Activated CD4-positive, alpha-beta memory T cell treated with anti-CD3 and anti-CD28 coated beads for 36 hours (primary cell): Measurements from ENCODE around the gene LCTL. TPM values are rescaled to one million over a fixed set of nuclear protein-coding genes. Genes with fewer than 3 reads are reported as not detected.
A peak's percentile ranks its signal among the peaks of the same experiment; 100 is the strongest.

ENCODE experiments used
- CTCF ChIA-PET: fragments of 350-600 bp; sonication (Branson Sonifier 250); formaldehyde crosslinking; loops from one replicate; lab custom pipeline; 2021; ENCODE audit warnings: antibody characterized with exemption, inconsistent platforms; lab: Charles Lee
- POLR2A ChIA-PET: fragments of 350-600 bp; sonication (Branson Sonifier 250); formaldehyde crosslinking; loops from one replicate; lab custom pipeline; 2021; ENCODE audit warnings: antibody characterized with exemption; lab: Charles Lee
- DNase-seq: peaks from one replicate; pipeline ENCODE4 v3.0.0-alpha.2; 2020
- H3K27ac Mint-ChIP-seq: one replicate; pipeline ENCODE4 v1.8.0; 2021; ENCODE audit warnings: mixed read lengths
- H3K27me3 Mint-ChIP-seq: one replicate; pipeline ENCODE4 v1.8.0; 2021; ENCODE audit warnings: mixed read lengths
- H3K36me3 Mint-ChIP-seq: one replicate; pipeline ENCODE4 v1.8.0; 2021; ENCODE audit warnings: mixed read lengths
- H3K4me1 Mint-ChIP-seq: one replicate; pipeline ENCODE4 v1.8.0; 2021; ENCODE audit warnings: low read depth, mixed read lengths
- H3K4me3 Mint-ChIP-seq: one replicate; pipeline ENCODE4 v1.8.0; 2021; ENCODE audit warnings: mild to moderate bottlenecking, mixed read lengths
- H3K9me3 Mint-ChIP-seq: one replicate; pipeline ENCODE4 v1.8.0; 2021; ENCODE audit warnings: mixed read lengths
- intact Hi-C: fragments of 100-400 bp; cut with micrococcal nuclease; formaldehyde crosslinking; loops from one replicate; pipeline ENCODE4 v1.15.1; 2023
- total RNA-seq, 2 experiments: library from RNA; stranded (reverse); gene quantifications; one replicate each; pipeline ENCODE4 v1.2.3, GENCODE V29; 2021

LCTL gene
- total RNA-seq: not detected

GRCh38 chr15:66565741-66566144 is at the start of gene LCTL:
Gene LCTL, minus strand, starts transcription at chr15:66565998. Its CDS starts 633 bp downstream, at chr15:66565365.
- H3K4me1 Mint-ChIP-seq: peaks cover 5% of the 10 kb centered on the region
- no peaks in the 10 kb centered on the region for H3K9me3 Mint-ChIP-seq
- H3K36me3 Mint-ChIP-seq: no peaks in the 10 kb centered on the region
- H3K27me3 Mint-ChIP-seq: no peaks in the 10 kb centered on the region
- no peak for DNase-seq
- POLR2A ChIA-PET: no interaction called here
- H3K4me3 Mint-ChIP-seq: no peak within 1 kb of the TSS
- intact Hi-C loops: no loop called here
- CTCF ChIA-PET: interaction anchor here (0.6 to 2.0 kb wide), 3 partner anchors 10 to 15 kb away, joined by 3 to 7 read pairs (median 6); no protein-coding TSS in a partner anchor
- no peak within 1 kb of the TSS for H3K27ac Mint-ChIP-seq

- Mint-ChIP-seq H3K9me3 (no peaks in the 10 kb centered on the region), H3K4me3 (no peak overlapping the region), H3K4me1 (no peaks in the 10 kb centered on the region), H3K36me3 (no peaks in the 10 kb centered on the region), H3K27me3 (peaks cover under 1% of the 10 kb centered on the region), H3K27ac (no peak overlapping the region)
- ChIA-PET CTCF (interaction anchor here (2.3 to 2.4 kb wide), 2 partner anchors 11 to 236 kb away, joined by 8 to 9 read pairs; no protein-coding TSS in a partner anchor), POLR2A (no interaction called here)
- intact Hi-C loops: loop anchor here (5.0 kb wide), 2 partner anchors 157 to 237 kb away; no protein-coding TSS in a partner anchor
- DNase-seq: no peak
These were observed 49.4 kb upstream of the LCTL start for GRCh38 chr15:66614951-66615760.

GRCh38 chr15:66614456-66614855 is 48.7 kb upstream of the LCTL start:
- H3K4me3 Mint-ChIP-seq: no peak overlapping the region
- H3K9me3 Mint-ChIP-seq: no peaks in the 10 kb centered on the region
- no peaks in the 10 kb centered on the region for H3K36me3 Mint-ChIP-seq
- no peak for DNase-seq
- H3K27me3 Mint-ChIP-seq: no peaks in the 10 kb centered on the region
- CTCF ChIA-PET: interaction anchor here (2.3 to 2.4 kb wide), 2 partner anchors 10 to 237 kb away, joined by 8 to 9 read pairs; no protein-coding TSS in a partner anchor
- POLR2A ChIA-PET: no interaction called here
- intact Hi-C loops: no loop called here
- H3K27ac Mint-ChIP-seq: no peak overlapping the region
- H3K4me1 Mint-ChIP-seq: no peaks in the 10 kb centered on the region

GRCh38 chr15:66613743-66614142 is 47.9 kb upstream of the LCTL start:
- H3K36me3 Mint-ChIP-seq: no peaks in the 10 kb centered on the region
- intact Hi-C loops: no loop called here
- H3K27ac Mint-ChIP-seq: no peak overlapping the region
- no peak overlapping the region for H3K4me3 Mint-ChIP-seq
- H3K9me3 Mint-ChIP-seq: no peaks in the 10 kb centered on the region
- ChIA-PET POLR2A (no interaction called here), CTCF (interaction anchor here (1.4 to 2.3 kb wide), 3 partner anchors 9 to 71 kb away, joined by 3 to 8 read pairs (median 8); no protein-coding TSS in a partner anchor)
- no peaks in the 10 kb centered on the region for H3K4me1 Mint-ChIP-seq
- DNase-seq: no peak
- H3K27me3 Mint-ChIP-seq: no peaks in the 10 kb centered on the region

GRCh38 chr15:66611257-66612053 is 45.7 kb upstream of the LCTL start:
- Mint-ChIP-seq H3K27ac (no peak overlapping the region), H3K36me3 (no peaks in the 10 kb centered on the region), H3K4me1 (no peaks in the 10 kb centered on the region), H3K27me3 (no peaks in the 10 kb centered on the region), H3K4me3 (no peak overlapping the region), H3K9me3 (no peaks in the 10 kb centered on the region)
- no peak for DNase-seq
- intact Hi-C loops: no loop called here
- CTCF ChIA-PET: no interaction called here
- POLR2A ChIA-PET: no interaction called here

- intact Hi-C loops: no loop called here
These were observed 44.1 kb upstream of the LCTL start for GRCh38 chr15:66609876-66610275.

GRCh38 chr15:66608881-66609280 is 43.1 kb upstream of the LCTL start:
- Mint-ChIP-seq H3K27me3 (no peaks in the 10 kb centered on the region), H3K9me3 (no peaks in the 10 kb centered on the region), H3K4me1 (no peaks in the 10 kb centered on the region), H3K4me3 (no peak overlapping the region), H3K27ac (no peak overlapping the region), H3K36me3 (no peaks in the 10 kb centered on the region)
- intact Hi-C loops: no loop called here
- DNase-seq: no peak
- ChIA-PET CTCF (interaction anchor here (0.6 to 2.0 kb wide), 3 partner anchors 10 to 243 kb away, joined by 3 to 12 read pairs (median 5); no protein-coding TSS in a partner anchor), POLR2A (no interaction called here)

More at GRCh38 chr15:66609876-66610275, 44.1 kb upstream of the LCTL start:
- no peak for DNase-seq
- H3K9me3 Mint-ChIP-seq: no peaks in the 10 kb centered on the region
- H3K36me3 Mint-ChIP-seq: no peaks in the 10 kb centered on the region
- no peak overlapping the region for H3K4me3 Mint-ChIP-seq
- no peaks in the 10 kb centered on the region for H3K27me3 Mint-ChIP-seq
- CTCF ChIA-PET: interaction anchor here (1.3 to 2.0 kb wide), 2 partner anchors 9 to 242 kb away, joined by 3 to 12 read pairs; no protein-coding TSS in a partner anchor
- H3K4me1 Mint-ChIP-seq: no peaks in the 10 kb centered on the region
- no peak overlapping the region for H3K27ac Mint-ChIP-seq
- POLR2A ChIA-PET: no interaction called here

- Mint-ChIP-seq H3K27ac (no peak overlapping the region), H3K36me3 (no peaks in the 10 kb centered on the region), H3K4me3 (no peak overlapping the region), H3K9me3 (no peaks in the 10 kb centered on the region), H3K27me3 (peaks cover 2% of the 10 kb centered on the region), H3K4me1 (no peaks in the 10 kb centered on the region)
- intact Hi-C loops: no loop called here
- ChIA-PET POLR2A (no interaction called here), CTCF (interaction anchor here (1.2 to 1.7 kb wide), 3 partner anchors 11 to 244 kb away, joined by 3 to 5 read pairs (median 5); no protein-coding TSS in a partner anchor)
- DNase-seq: no peak
These were observed 42.4 kb upstream of the LCTL start for GRCh38 chr15:66608159-66608558.

- Mint-ChIP-seq H3K36me3 (no peaks in the 10 kb centered on the region), H3K27me3 (peaks cover 5% of the 10 kb centered on the region), H3K4me1 (no peaks in the 10 kb centered on the region), H3K9me3 (no peaks in the 10 kb centered on the region), H3K4me3 (no peak overlapping the region), H3K27ac (no peak overlapping the region)
- CTCF ChIA-PET: interaction anchor here (0.6 to 7.8 kb wide), 12 partner anchors 9 to 300 kb away, joined by 3 to 95 read pairs (median 4); no protein-coding TSS in a partner anchor
- intact Hi-C loops: loop anchor here (1.0 to 5.0 kb wide), 2 partner anchors 169 to 248 kb away; no protein-coding TSS in a partner anchor
- peak; percentile 71 for DNase-seq
- POLR2A ChIA-PET: interaction anchor here (0.6 kb wide), 1 partner anchor 13 kb away, joined by 3 read pairs; no protein-coding TSS in a partner anchor
These were observed 37.7 kb upstream of the LCTL start for GRCh38 chr15:66603301-66604179.

GRCh38 chr15:66601521-66601920 is 35.7 kb upstream of the LCTL start:
- Mint-ChIP-seq H3K4me3 (no peak overlapping the region), H3K36me3 (no peaks in the 10 kb centered on the region), H3K9me3 (no peaks in the 10 kb centered on the region), H3K4me1 (peaks cover 3% of the 10 kb centered on the region), H3K27me3 (peaks cover 5% of the 10 kb centered on the region), H3K27ac (no peak overlapping the region)
- intact Hi-C loops: loop anchor here (5.0 kb wide), 1 partner anchor 171 kb away; no protein-coding TSS in a partner anchor
- CTCF ChIA-PET: interaction anchor here (7.8 kb wide), 1 partner anchor 250 kb away, joined by 95 read pairs; no protein-coding TSS in a partner anchor
- POLR2A ChIA-PET: no interaction called here
- DNase-seq: no peak

- H3K4me1 Mint-ChIP-seq: peaks cover 3% of the 10 kb centered on the region
- H3K27me3 Mint-ChIP-seq: peaks cover 5% of the 10 kb centered on the region
- no peak for DNase-seq
- intact Hi-C loops: loop anchor here (5.0 kb wide), 1 partner anchor 172 kb away; no protein-coding TSS in a partner anchor
- no peak overlapping the region for H3K27ac Mint-ChIP-seq
- ChIA-PET POLR2A (no interaction called here), CTCF (interaction anchor here (0.8 to 7.8 kb wide), 3 partner anchors 21 to 261 kb away, joined by 3 to 95 read pairs (median 3); no protein-coding TSS in a partner anchor)
- no peaks in the 10 kb centered on the region for H3K36me3 Mint-ChIP-seq
- no peaks in the 10 kb centered on the region for H3K9me3 Mint-ChIP-seq
- H3K4me3 Mint-ChIP-seq: no peak overlapping the region
These were observed 34.4 kb upstream of the LCTL start for GRCh38 chr15:66600240-66600627.
